ENCODE results near the gene TMEM63B. TPM values are rescaled to one million over a fixed set of nuclear protein-coding genes. Genes with fewer than 3 reads are reported as not detected.
"Not testable (repeated sequence)": the region's sequence is repeated elsewhere in the genome, so short reads cannot be mapped to it uniquely, and the experiment has no call there.

The TMEM63B gene
- total RNA-seq, 1 donor from 2014 or later, result 46.7 TPM

DNA sequence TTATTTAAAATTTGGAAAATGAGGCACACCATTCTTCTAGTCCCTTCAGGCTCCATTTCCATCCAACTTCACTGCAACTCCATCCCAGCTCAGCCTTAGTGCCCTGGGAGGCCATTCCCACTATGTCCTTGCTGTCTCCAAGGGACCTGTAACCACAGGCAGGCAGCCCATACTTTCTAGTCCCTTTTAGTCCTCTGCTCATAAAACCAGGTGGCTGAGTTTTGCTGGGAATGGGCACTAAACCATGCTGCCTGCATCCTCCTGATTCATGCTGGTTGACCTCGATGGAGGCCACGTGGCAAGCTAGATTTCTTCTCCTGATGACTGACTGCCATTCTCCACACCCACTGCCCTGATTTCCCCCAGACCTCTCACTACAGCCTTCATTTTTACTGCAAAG lies 61.9 kb downstream of the TMEM63B start:
- DNase-seq (ENCODE audit: low read depth), result no peak

DNA sequence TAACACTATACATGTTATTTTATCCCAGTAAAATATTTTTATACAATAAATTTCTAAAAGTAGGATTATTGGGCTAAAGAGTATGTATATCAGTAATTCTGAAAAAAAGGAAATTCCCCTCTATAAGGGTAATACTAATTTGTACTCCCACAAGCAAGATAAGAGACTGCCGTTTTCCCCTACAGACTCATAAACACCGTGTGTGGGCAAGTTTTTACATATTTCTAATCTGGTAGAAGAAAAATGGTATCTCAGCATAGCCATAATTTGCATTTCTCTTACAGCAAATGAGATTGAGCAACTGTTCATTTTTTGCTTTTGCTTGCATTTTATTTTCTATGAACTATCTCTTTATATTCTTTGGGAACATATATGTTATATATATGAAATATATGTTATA lies 63.4 kb downstream of the TMEM63B start:
- DNase-seq (ENCODE audit: low read depth), result no peak

DNA sequence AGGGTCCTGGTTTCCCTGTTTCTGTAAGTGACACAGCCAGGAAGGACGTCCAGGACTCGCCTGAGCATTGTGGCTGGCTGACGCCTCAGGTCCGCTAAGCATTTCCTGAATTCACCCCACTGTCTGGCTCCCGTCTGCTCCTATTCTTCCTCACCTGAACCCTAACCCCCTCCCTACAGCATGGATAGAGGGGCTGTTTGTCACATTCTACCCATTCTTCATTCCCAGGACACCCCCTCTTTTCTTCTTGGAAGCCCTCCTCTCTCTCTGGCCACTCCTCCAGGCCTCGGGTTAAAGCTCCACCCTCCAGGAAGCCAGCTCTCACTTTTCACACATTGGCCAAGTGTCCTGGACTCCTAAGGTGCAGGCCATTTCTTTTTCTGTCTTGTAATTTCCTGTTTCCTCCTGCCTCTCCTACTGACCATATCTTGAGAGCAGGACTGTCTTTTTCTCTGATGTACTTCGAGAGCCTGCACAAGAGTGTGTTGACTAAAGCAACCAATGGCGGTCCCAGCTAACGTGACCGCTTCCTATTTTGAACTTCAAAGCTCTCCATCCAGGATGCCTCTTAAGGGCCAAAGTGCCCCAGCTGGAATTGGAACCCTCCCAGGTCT lies 65.2 kb downstream of the TMEM63B start:
- DNase-seq (ENCODE audit: low read depth), result no peak

DNA sequence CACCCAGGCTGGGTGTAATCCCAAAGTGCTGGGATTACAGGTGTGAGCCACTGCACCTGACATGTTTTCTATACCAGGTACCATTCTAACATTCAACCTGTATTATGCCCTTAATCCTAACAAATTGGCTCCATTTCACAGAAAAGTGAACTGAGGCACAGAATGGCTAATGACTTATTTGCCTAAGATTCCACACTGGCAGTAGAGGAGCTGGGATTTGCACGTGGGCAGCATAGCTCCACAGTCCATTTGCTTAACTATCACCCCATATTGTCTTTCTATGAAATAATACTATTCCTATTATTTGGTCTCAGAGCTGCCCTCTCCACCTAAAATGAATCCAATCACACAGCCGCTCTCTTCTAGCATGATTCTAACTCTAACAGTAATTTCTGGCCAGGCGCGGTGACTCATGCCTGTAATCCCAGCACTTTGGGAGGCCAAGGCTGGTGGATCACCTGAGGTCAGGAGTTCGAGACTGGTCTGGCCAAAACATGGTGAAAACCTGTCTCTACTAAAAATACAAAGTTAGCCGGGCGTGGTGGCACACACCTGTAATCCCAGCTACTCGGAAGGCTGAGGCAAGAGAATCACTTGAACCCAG lies 66.1 kb downstream of the TMEM63B start:
- DNase-seq (ENCODE audit: low read depth), result no peak

DNA sequence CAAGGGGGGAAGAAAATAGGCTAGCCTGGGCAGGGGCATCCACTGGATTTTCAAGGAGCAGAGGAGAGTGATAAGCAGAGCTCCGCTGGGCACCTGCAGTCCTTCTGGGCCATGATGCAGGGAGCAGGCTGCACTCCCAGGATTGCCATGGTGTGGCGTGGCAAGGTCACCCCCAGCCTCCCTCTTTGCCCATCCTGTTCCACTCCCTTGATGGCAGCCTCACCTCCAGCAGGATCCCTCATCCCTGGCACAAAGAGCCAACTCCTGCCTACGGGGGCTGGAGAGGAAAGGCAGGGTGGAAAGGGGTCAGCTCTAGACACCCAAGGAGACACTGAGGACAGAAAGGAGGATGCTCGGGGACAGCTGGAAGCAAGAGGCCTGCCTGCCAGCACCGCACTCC lies 67.0 kb downstream of the TMEM63B start:
- no peak for DNase-seq (ENCODE audit: low read depth)

DNA sequence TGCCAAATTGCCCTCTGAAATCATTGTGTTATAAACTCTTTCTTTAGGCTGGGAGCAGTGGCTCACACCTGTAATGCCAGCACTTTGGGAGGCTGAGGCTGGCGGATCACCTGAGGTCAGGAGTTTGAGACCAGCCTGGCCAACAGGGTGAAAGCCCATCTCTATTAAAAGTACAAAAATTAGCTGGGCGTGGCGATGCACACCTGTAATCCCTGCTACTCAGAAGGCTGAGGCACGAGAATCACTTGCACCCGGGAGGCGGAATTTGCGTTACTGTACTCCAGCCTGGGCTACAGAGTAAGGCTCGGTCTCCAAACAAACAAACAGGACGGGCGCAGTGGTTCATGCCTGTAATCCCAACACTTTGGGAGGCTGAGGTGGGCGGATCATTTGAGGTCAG lies 69.0 kb downstream of the TMEM63B start:
- not testable (repeated sequence) for DNase-seq (ENCODE audit: low read depth)

DNA sequence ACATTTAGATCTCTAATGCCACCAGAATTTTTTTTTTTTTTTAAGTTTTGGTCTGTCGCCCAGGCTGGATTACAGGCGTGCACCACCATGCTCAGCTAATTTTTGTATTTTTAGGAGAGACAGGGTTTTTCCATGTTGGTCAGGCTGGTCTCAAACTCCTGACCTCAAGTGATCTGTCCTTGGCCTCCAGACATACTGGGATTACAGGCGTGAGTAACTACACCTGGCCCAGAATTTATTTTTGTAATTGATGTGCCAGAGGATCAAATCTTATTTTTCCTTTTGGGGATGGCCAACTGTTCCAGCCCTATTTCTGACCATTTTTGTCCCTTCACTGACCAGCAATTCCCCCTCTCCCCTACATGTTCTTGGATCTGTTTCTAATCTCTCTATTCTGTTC lies 71.3 kb downstream of the TMEM63B start:
- no peak for DNase-seq (ENCODE audit: low read depth)

DNA sequence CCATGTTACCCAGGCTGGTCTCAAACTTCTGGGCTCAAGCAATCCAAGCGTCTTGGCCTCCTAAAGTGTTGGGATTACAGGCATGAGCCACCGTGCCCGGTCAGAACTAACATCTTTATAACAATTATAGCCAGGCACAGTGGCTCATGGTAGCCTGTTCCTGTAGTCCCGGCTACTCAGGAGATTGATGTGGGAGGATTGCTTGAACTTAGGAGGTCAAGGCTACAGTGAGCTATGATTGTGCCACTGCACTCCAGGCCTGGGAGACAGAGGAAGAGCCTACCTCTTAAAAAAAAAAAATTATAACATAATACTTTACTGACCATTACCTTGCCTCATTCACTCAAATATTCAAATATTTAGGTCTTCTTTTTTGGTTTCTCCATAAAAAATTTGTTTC lies 72.5 kb downstream of the TMEM63B start:
- DNase-seq (ENCODE audit: low read depth), result no peak

DNA sequence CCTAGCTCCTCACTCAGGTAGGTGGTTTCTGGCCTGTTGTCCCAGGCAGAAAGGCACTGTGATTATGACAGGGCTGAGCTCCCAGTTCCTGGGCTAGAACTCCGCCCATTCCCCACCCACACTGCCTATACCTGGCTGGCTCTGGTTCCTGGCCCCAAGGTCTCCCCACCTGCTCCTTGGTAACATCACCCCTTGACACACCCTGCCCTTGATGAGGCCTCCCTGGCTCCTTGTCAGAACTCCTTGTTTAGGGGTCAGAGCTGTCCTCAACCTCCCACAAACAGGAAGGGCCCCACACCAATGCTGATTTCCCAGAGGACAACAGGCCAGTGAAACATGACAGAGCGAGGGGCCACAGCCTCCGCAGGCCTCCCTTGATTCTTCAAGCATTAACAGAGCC lies 73.8 kb downstream of the TMEM63B start:
- DNase-seq (ENCODE audit: low read depth), result no peak

DNA sequence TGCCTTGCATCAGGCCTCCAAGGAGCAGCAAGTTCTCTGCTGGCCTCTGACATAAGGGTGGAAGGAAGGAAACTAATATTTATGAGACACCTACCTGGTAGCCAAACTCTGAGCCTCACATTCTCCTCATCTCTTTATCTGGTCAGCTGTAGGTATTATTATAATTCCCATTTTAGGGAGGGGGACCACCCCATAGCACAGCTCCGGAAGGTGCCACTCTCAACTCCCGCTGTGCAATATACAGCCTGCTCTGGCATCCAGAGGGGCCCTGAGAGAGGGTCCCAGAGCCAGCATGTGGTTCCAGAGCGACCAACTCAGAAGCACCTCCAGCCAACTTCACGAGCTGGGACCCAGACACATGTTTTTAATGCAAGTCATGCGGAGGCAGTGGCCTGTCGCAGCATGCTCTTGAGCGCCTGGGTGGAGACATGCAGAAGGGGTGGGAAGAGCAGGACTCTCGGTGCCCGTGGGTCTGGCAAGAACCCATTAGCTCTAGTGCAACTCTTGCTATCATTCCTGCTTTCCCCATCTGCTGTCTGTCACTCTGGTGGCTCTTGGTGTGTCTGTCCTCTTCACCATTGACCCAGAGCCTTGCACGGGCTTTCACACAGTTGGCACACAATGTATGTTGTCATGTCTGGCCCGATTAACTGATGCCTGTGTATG lies 74.4 kb downstream of the TMEM63B start:
- DNase-seq (ENCODE audit: low read depth), result peak; percentile 55

DNA sequence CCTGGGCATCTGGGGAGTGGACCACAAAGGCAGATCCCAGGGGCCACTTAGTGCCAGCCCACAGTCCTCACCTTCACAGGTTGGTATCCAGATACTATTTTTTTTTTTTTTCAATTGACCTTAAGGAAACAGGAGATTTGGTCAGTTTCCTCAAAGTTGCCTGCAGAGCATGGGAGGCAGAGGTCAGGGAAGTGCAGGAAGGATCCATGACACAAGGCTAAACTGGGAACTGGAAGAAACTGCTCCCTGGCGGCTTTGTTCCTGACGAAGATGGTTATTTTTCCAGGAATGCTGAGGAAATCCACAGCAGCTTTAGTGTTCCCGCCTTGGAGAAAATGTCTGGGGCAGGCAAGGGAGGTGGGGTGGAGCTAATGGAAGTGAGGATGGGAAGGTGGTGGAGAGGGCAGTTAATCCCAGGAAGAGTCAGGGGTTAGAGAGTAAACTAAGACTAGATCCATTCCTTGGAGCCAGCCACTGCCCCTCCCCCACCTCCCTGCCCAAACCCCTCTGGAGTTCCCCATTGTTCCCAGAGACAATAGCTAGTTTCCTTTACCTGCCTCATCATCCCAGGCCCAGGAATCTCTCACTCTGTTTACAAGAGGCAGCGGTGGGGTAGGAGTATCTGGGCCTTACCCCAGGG lies 75.1 kb downstream of the TMEM63B start:
- no peak for DNase-seq (ENCODE audit: low read depth)

DNA sequence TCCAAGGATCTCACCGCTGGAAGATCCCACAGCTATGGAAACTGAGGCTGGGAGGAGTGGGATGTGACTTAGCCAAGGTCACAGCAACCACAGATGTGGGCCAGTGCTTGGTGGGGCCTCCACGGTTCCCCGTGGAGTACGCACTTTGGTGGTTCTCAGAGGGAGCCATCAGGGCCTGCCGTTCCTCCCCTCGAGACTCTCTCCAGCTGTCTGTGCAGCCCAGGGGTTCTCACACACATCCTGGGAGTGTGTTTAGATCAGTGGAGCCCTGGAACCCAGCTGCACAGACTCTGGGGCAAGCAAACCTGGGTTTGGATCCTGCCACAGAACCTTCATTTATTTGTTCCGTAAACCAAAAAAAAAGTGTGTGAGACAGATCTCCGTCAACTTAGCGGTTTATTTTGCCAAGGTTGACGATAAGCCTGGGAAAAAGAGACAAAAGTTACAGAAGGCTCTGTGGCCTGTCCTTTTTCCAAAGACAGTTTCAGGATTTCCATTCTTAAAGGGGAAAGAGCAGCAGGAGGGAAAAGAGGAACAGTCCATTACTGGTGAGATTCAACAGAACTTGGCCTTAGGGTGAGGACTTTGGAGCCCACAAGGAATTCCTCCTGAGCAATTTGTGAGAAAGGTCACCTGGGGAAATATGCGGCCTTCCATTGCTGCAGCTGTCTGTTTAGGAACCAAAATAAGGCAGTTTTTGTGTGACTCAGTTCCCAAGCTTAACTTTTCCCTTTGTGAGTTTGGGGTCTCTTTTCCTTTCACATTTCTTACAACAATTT lies 75.8 kb downstream of the TMEM63B start:
- DNase-seq (ENCODE audit: low read depth), result no peak

DNA sequence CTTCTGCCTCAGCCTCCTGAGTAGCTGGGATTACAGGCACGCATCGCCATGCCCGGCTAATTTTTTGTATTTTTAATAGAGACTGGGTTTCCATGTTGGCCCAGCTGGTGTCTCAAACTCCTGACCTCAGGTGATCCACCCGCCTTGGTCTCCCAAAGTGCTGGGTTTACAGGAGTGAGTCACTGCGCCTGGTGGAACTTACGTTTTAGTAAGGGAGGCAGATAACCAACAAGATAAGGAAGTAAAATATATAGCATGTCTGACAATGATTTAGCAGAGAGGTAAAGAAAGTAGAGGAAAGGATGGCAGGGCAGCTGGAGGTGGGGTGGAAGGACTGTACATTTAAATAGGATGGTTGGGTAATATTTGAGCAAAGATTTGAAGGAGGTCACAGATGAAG lies 76.6 kb downstream of the TMEM63B start:
- no peak for DNase-seq (ENCODE audit: low read depth)

Other genes starting within 250 kb of the TMEM63B start
- 66.6 and 68.6 TPM in 2 replicates for gene MRPL14, start 102 bp upstream of the TMEM63B start, total RNA-seq
- gene CAPN11, start 31.3 kb downstream of the TMEM63B start, total RNA-seq, result 0.31 and 1.0 TPM in 2 replicates
- 109 and 219 TPM in 2 replicates for gene MYMX, start 89.4 kb downstream of the TMEM63B start, total RNA-seq
- 159 and 244 TPM in 2 replicates for gene SLC29A1, start 96.0 kb downstream of the TMEM63B start, total RNA-seq
- 1,588 and 1,639 TPM in 2 replicates for gene HSP90AB1, start 119.5 kb downstream of the TMEM63B start, total RNA-seq
- gene SLC35B2, start 130.0 kb downstream of the TMEM63B start, total RNA-seq, result 51.4 and 55.6 TPM in 2 replicates
- 7.8 and 12.8 TPM in 2 replicates for gene NFKBIE, start 138.0 kb downstream of the TMEM63B start, total RNA-seq
- not detected in 2 replicates for gene TMEM151B, start 142.9 kb downstream of the TMEM63B start, total RNA-seq
- gene AARS2, start 185.8 kb downstream of the TMEM63B start, total RNA-seq, result 6.1 and 6.8 TPM in 2 replicates
- gene SPATS1, start 215.1 kb downstream of the TMEM63B start, total RNA-seq, result not detected in 2 replicates